Loucy (cell line): ENCODE data around the gene COL12A1.

Source experiments
- H2AFZ ChIP-seq: fragments of 200-600 bp; sonication (generic); 2 replicates; pipeline ENCODE4 v1.6.0; 2016; ENCODE audit warnings: antibody characterized with exemption, mild to moderate bottlenecking, low read length, moderate library complexity
- H3F3A ChIP-seq: fragments of 200-600 bp; 2 replicates; pipeline ENCODE4 v1.6.0; 2016; ENCODE audit warnings: antibody characterized with exemption, low read depth, mild to moderate bottlenecking
- H3K27me3 ChIP-seq: fragments of 200-600 bp; sonication (generic); 2 replicates; pipeline ENCODE4 v1.6.1; 2014; ENCODE audit warnings: low read length, mild to moderate bottlenecking; ENCODE audit not compliant: insufficient read depth, poor library complexity, severe bottlenecking
- H3K36me3 ChIP-seq: fragments of 200-600 bp; sonication (generic); 2 replicates; pipeline ENCODE4 v1.6.1; 2016; ENCODE audit warnings: low read length; ENCODE audit not compliant: insufficient read depth
- H3K4me1 ChIP-seq: fragments of 200-600 bp; sonication (generic); 2 replicates; pipeline ENCODE4 v1.5.1; 2014; ENCODE audit warnings: low read length, mild to moderate bottlenecking; ENCODE audit not compliant: insufficient read depth, poor library complexity, severe bottlenecking
- H3K4me2 ChIP-seq: fragments of 200-600 bp; sonication (generic); 2 replicates; pipeline ENCODE4 v1.6.0; 2014; ENCODE audit warnings: antibody characterized with exemption, low read length, low read depth, mild to moderate bottlenecking; ENCODE audit not compliant: poor library complexity, severe bottlenecking
- H3K4me3 ChIP-seq: fragments of 200-600 bp; sonication (generic); 2 replicates; pipeline ENCODE4 v1.5.1; 2014; ENCODE audit warnings: low read length, mild to moderate bottlenecking, mixed read lengths; ENCODE audit not compliant: poor library complexity, severe bottlenecking
- H3K79me2 ChIP-seq: fragments of 200-600 bp; sonication (generic); 2 replicates; pipeline ENCODE4 v1.6.1; 2014; ENCODE audit warnings: low read length; ENCODE audit not compliant: insufficient read depth
- H3K9ac ChIP-seq: fragments of 200-600 bp; sonication (generic); 2 replicates; pipeline ENCODE4 v1.6.0; 2014; ENCODE audit warnings: mild to moderate bottlenecking, low read depth, low read length, moderate library complexity; ENCODE audit not compliant: poor library complexity, severe bottlenecking
- H3K9me2 ChIP-seq: fragments of 200-600 bp; sonication (generic); replicated peaks from 2 replicates; pipeline ENCODE4 v1.6.1; 2016; ENCODE audit warnings: low read depth, low read length, mixed read lengths
- H3K9me3 ChIP-seq: fragments of 200-600 bp; sonication (generic); 2 replicates; pipeline ENCODE4 v1.6.1; 2014; ENCODE audit warnings: mild to moderate bottlenecking, antibody characterized with exemption, low read length, low read depth; ENCODE audit not compliant: insufficient read depth
- H4K20me1 ChIP-seq: fragments of 200-600 bp; sonication (generic); 2 replicates; pipeline ENCODE4 v1.6.0; 2014; ENCODE audit warnings: antibody characterized with exemption, low read length, mild to moderate bottlenecking; ENCODE audit not compliant: insufficient read depth, poor library complexity, severe bottlenecking
- EZH2phosphoT487 ChIP-seq: fragments of 200-600 bp; IDR thresholded peaks from 2 replicates; pipeline ENCODE4 v1.6.1; 2018; ENCODE audit warnings: antibody characterized with exemption, mild to moderate bottlenecking, moderate library complexity, borderline replicate concordance
- TF ChIP-seq, protein P1 (sequence below): fragments of 200-600 bp; sonication (generic); conservative IDR thresholded peaks from 2 replicates; pipeline ENCODE4 v1.5.1; 2014; ENCODE audit warnings: mild to moderate bottlenecking, antibody characterized with exemption, low read length

The COL12A1 gene

DNA sequence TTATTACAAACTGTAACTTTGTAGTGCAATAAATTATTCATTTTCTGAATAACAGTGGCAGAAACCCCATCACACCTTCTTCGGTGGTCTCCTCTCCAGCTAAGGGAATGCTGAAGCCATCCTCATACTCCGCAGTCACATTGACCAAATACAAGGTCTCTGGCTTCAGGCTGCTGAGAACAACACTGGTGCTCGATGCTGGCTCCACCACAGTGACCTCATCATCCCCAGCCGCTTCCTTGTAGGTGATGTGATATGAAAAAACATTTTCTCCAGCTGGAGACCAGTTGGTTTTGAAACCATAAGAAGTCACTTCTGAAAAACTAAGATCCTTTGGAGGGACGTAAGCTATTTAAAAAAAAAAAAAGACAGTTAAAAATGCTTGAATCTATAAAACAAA, 25.0 kb downstream of the COL12A1 start:
- H3K4me1 ChIP-seq, result no peaks in the 10 kb centered on the region
- no peak overlapping the region for H3K9ac ChIP-seq
- no peaks in the 10 kb centered on the region for H3K79me2 ChIP-seq
- H3K9me3 ChIP-seq, result no peaks in the 10 kb centered on the region
- no peaks in the 10 kb centered on the region for H3K36me3 ChIP-seq
- no peaks in the 10 kb centered on the region for H3K27me3 ChIP-seq
- H3K4me2 ChIP-seq, result no peak overlapping the region
- H3K4me3 ChIP-seq, result no peak overlapping the region
- H2AFZ ChIP-seq, result no peak overlapping the region
- no peaks in the 10 kb centered on the region for H3K9me2 ChIP-seq
- no peaks in the 10 kb centered on the region for H4K20me1 ChIP-seq
- TF ChIP-seq, protein P1, sequence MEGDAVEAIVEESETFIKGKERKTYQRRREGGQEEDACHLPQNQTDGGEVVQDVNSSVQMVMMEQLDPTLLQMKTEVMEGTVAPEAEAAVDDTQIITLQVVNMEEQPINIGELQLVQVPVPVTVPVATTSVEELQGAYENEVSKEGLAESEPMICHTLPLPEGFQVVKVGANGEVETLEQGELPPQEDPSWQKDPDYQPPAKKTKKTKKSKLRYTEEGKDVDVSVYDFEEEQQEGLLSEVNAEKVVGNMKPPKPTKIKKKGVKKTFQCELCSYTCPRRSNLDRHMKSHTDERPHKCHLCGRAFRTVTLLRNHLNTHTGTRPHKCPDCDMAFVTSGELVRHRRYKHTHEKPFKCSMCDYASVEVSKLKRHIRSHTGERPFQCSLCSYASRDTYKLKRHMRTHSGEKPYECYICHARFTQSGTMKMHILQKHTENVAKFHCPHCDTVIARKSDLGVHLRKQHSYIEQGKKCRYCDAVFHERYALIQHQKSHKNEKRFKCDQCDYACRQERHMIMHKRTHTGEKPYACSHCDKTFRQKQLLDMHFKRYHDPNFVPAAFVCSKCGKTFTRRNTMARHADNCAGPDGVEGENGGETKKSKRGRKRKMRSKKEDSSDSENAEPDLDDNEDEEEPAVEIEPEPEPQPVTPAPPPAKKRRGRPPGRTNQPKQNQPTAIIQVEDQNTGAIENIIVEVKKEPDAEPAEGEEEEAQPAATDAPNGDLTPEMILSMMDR, result no peak
- TF ChIP-seq EZH2phosphoT487, result no peak
- H3F3A ChIP-seq, result no peaks in the 10 kb centered on the region

DNA sequence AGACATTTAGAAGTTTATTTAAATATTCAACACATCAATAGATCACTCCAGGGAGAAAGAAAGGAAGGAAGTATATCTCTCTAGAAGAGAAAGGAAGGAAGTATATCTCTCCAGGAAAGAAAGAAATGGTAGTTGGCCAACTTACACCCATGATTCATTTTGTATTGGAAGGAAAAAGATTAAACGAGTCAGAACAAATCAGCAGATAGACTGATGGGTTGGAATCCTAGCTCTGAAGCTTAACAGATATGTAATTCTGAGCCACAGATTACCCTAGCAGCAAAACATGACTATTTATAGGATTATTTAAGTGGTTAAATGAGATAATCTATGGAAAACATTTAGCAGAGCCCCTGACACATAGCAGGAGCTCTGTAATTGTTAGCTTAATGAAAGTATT, 27.1 kb downstream of the COL12A1 start:
- Histone ChIP-seq H4K20me1 (no peaks in the 10 kb centered on the region), H2AFZ (no peak overlapping the region), H3K36me3 (no peaks in the 10 kb centered on the region), H3K79me2 (no peaks in the 10 kb centered on the region), H3K4me3 (no peak overlapping the region), H3K4me1 (no peaks in the 10 kb centered on the region), H3K9me3 (no peaks in the 10 kb centered on the region), H3K9ac (no peak overlapping the region), H3K9me2 (no peaks in the 10 kb centered on the region), H3K27me3 (no peaks in the 10 kb centered on the region), H3F3A (no peaks in the 10 kb centered on the region), H3K4me2 (no peak overlapping the region)
- TF ChIP-seq EZH2phosphoT487, result no peak
- TF ChIP-seq, protein P1, result no peak

DNA sequence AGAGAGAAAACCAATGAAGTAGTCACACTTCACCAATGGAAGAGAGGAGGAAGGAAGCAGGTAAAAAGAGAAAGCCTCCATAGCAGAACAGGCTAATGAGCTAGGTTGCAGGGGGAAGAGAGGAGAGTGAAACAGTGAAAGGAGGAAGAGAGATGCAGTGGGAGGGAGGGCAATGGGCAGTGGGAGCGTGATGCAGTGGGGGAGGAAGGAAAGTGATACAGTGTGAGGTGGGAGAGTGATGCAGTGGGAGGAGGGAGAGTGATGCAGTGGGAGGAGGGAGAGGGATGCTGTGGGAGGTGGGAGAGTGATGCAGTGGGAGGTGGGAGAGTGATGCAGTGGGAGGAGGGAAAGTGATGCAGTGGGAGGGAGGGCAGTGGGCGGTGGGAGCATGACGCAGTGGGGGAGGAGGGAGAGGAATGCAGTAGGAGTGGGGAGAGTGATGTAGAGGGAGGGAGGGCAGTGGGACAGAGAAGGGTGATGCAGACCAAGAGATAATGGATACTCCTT, 29.7 kb downstream of the COL12A1 start:
- Histone ChIP-seq H3F3A (no peaks in the 10 kb centered on the region), H3K9me3 (no peaks in the 10 kb centered on the region), H3K4me3 (no peak overlapping the region), H3K9ac (no peak overlapping the region), H3K36me3 (no peaks in the 10 kb centered on the region), H3K4me1 (no peaks in the 10 kb centered on the region), H2AFZ (no peak overlapping the region), H3K9me2 (no peaks in the 10 kb centered on the region), H3K4me2 (no peak overlapping the region), H3K27me3 (no peaks in the 10 kb centered on the region), H3K79me2 (no peaks in the 10 kb centered on the region), H4K20me1 (no peaks in the 10 kb centered on the region)
- TF ChIP-seq, protein P1, result no peak
- TF ChIP-seq EZH2phosphoT487, result no peak
